Skeletal muscle satellite cell (primary cell): ENCODE measurements around the gene RNASE7.

Source experiments
- H3K27me3 ChIP-seq: 2 replicates; pipeline ENCODE4 v1.7.0; 2013; ENCODE audit warnings: low read length; ENCODE audit not compliant: control insufficient read depth, insufficient read depth
- H3K36me3 ChIP-seq: 2 replicates; pipeline ENCODE4 v1.7.0; 2013; ENCODE audit warnings: mild to moderate bottlenecking, control low read depth, low read length; ENCODE audit not compliant: insufficient read depth
- H3K4me1 ChIP-seq: 2 replicates; pipeline ENCODE4 v1.7.0; 2013; ENCODE audit warnings: low read length; ENCODE audit not compliant: control insufficient read depth, insufficient read depth
- H3K4me2 ChIP-seq: 2 replicates; pipeline ENCODE4 v1.7.0; 2013; ENCODE audit warnings: mild to moderate bottlenecking, low read length
- H3K4me3 ChIP-seq: 2 replicates; pipeline ENCODE4 v1.7.0; 2013; ENCODE audit warnings: low read length
- H3K9ac ChIP-seq: 2 replicates; pipeline ENCODE4 v1.7.0; 2013; ENCODE audit warnings: mild to moderate bottlenecking, low read depth, low read length, moderate library complexity
- H3K9me3 ChIP-seq: replicated peaks from 2 replicates; pipeline ENCODE4 v1.7.0; 2013; ENCODE audit warnings: mild to moderate bottlenecking, control low read depth, low read length

RNASE7 gene

GRCh38 chr14:21060614-21061346, 18.6 kb downstream of the RNASE7 start:
- Histone ChIP-seq H3K4me2 (no peak overlapping the region), H3K27me3 (peaks cover 5% of the 10 kb centered on the region), H3K4me3 (no peak overlapping the region), H3K4me1 (peaks cover 11% of the 10 kb centered on the region), H3K9me3 (no peaks in the 10 kb centered on the region), H3K36me3 (no peaks in the 10 kb centered on the region), H3K9ac (no peak overlapping the region)

GRCh38 chr14:21061347-21061668, 19.1 kb downstream of the RNASE7 start:
- peaks cover 5% of the 10 kb centered on the region for H3K27me3 ChIP-seq
- no peak overlapping the region for H3K4me2 ChIP-seq
- no peak overlapping the region for H3K9ac ChIP-seq
- no peak overlapping the region for H3K4me3 ChIP-seq
- no peaks in the 10 kb centered on the region for H3K9me3 ChIP-seq
- no peaks in the 10 kb centered on the region for H3K36me3 ChIP-seq
- peaks cover 11% of the 10 kb centered on the region for H3K4me1 ChIP-seq

- H3K27me3 ChIP-seq = peaks cover 5% of the 10 kb centered on the region
- H3K9ac ChIP-seq = no peak overlapping the region
- H3K4me1 ChIP-seq = peaks cover 11% of the 10 kb centered on the region
- peak overlapping the region; percentile 22 for H3K4me2 ChIP-seq
- H3K9me3 ChIP-seq = no peaks in the 10 kb centered on the region
- no peaks in the 10 kb centered on the region for H3K36me3 ChIP-seq
- H3K4me3 ChIP-seq = no peak overlapping the region
These were observed 21.3 kb downstream of the RNASE7 start for GRCh38 chr14:21063479-21063878.

- Histone ChIP-seq H3K27me3 (no peaks in the 10 kb centered on the region), H3K4me2 (no peak overlapping the region), H3K9me3 (no peaks in the 10 kb centered on the region), H3K4me1 (peaks cover 29% of the 10 kb centered on the region), H3K9ac (no peak overlapping the region), H3K36me3 (no peaks in the 10 kb centered on the region), H3K4me3 (no peak overlapping the region)
These were observed 24.8 kb downstream of the RNASE7 start for GRCh38 chr14:21066882-21067502.

- Histone ChIP-seq H3K36me3 (peaks cover 9% of the 10 kb centered on the region), H3K9ac (peak overlapping the region; percentile 88), H3K4me2 (peak overlapping the region; percentile 98), H3K4me3 (peak overlapping the region; percentile 81), H3K9me3 (no peaks in the 10 kb centered on the region), H3K4me1 (peaks cover 32% of the 10 kb centered on the region), H3K27me3 (no peaks in the 10 kb centered on the region)
These were observed 26.6 kb downstream of the RNASE7 start for GRCh38 chr14:21068521-21069387.

- peak overlapping the region; percentile 88 for H3K9ac ChIP-seq
- H3K27me3 ChIP-seq = no peaks in the 10 kb centered on the region
These were observed 27.4 kb downstream of the RNASE7 start for GRCh38 chr14:21069388-21070082.

GRCh38 chr14:21070083-21070609, 28.0 kb downstream of the RNASE7 start, which contains the start of gene ARHGEF40:
Gene ARHGEF40, plus strand, starts transcription at chr14:21070304. Its CDS starts 93 bp downstream, at chr14:21070397.
- Histone ChIP-seq H3K27me3 (no peaks in the 10 kb centered on the region), H3K9ac (peak within 1 kb of the TSS; percentile 88), H3K9me3 (no peaks in the 10 kb centered on the region), H3K4me1 (peaks cover 30% of the 10 kb centered on the region), H3K36me3 (peaks cover 23% of the 10 kb centered on the region), H3K4me3 (peak within 1 kb of the TSS; percentile 81), H3K4me2 (peak within 1 kb of the TSS; percentile 98)

More at GRCh38 chr14:21069388-21070082, 27.4 kb downstream of the RNASE7 start:
- Histone ChIP-seq H3K4me2 (peak overlapping the region; percentile 98), H3K9me3 (no peaks in the 10 kb centered on the region), H3K4me1 (peaks cover 30% of the 10 kb centered on the region), H3K36me3 (peaks cover 16% of the 10 kb centered on the region), H3K4me3 (peak overlapping the region; percentile 81)

- H3K9ac ChIP-seq = peak overlapping the region; percentile 88
- no peaks in the 10 kb centered on the region for H3K9me3 ChIP-seq
- H3K36me3 ChIP-seq = peaks cover 28% of the 10 kb centered on the region
- peaks cover 30% of the 10 kb centered on the region for H3K4me1 ChIP-seq
- H3K27me3 ChIP-seq = no peaks in the 10 kb centered on the region
- peak overlapping the region; percentile 98 for H3K4me2 ChIP-seq
- peak overlapping the region; percentile 81 for H3K4me3 ChIP-seq
These were observed 28.6 kb downstream of the RNASE7 start for GRCh38 chr14:21070610-21071224.

GRCh38 chr14:21071225-21072030, 29.3 kb downstream of the RNASE7 start:
- peaks cover 35% of the 10 kb centered on the region for H3K36me3 ChIP-seq
- H3K4me1 ChIP-seq = peaks cover 30% of the 10 kb centered on the region
- H3K27me3 ChIP-seq = no peaks in the 10 kb centered on the region
- no peaks in the 10 kb centered on the region for H3K9me3 ChIP-seq
- H3K4me3 ChIP-seq = peak overlapping the region; percentile 81
- peak overlapping the region; percentile 88 for H3K9ac ChIP-seq
- H3K4me2 ChIP-seq = peak overlapping the region; percentile 98

GRCh38 chr14:21072031-21072473, 29.9 kb downstream of the RNASE7 start:
- Histone ChIP-seq H3K4me1 (peaks cover 30% of the 10 kb centered on the region), H3K36me3 (peaks cover 42% of the 10 kb centered on the region), H3K9ac (peak overlapping the region; percentile 75), H3K4me3 (peak overlapping the region; percentile 81), H3K27me3 (no peaks in the 10 kb centered on the region), H3K4me2 (peak overlapping the region; percentile 98), H3K9me3 (no peaks in the 10 kb centered on the region)
